NCI-H82 treated with DMSO at 0.1 percent for 48 hours (cell line): ENCODE data around the gene SPPL2A.

Source experiments
- DNase-seq: peaks from one replicate; lab custom pipeline; 2025; ENCODE audit not compliant: unreplicated experiment; lab: John Stamatoyannopoulos, UW

Gene SPPL2A

DNA sequence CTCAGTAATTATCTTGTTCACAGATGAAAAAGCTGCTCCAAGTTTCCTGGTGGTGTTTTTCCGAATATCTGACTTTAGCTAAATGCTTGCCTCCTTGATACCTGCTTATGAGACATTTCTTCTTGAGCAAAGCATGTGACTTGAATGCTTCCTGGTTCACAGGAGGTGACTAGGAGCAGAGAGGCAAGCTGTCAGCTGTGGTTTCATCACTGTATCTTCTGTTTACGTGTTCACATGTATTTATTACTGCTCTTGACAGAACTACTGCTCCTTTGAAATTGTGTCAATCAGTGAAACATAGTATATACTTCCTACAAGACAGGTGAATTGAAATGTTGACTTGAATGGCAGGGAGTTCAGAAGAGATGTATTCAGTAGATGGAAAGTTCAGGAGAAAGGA lies 8.9 kb upstream of the SPPL2A start:
- no peak for DNase-seq

DNA sequence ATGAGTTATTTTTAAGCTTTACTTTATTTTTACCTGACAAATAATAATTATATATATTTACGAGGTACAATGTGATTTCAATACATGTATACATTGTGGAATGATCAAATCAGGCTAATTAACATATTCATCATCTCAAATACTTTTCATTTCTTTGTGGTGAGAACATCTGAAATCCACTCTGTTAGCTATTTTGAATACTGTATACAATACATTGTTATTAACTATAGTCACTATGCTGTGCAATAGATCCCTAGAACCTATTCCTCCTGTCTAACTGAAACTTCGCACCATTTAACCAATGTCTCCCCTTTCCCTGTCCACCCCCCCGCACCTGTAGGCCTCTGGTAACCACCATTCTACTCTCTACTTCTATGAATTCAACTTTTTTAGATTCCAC lies 7.9 kb upstream of the SPPL2A start:
- no peak for DNase-seq

DNA sequence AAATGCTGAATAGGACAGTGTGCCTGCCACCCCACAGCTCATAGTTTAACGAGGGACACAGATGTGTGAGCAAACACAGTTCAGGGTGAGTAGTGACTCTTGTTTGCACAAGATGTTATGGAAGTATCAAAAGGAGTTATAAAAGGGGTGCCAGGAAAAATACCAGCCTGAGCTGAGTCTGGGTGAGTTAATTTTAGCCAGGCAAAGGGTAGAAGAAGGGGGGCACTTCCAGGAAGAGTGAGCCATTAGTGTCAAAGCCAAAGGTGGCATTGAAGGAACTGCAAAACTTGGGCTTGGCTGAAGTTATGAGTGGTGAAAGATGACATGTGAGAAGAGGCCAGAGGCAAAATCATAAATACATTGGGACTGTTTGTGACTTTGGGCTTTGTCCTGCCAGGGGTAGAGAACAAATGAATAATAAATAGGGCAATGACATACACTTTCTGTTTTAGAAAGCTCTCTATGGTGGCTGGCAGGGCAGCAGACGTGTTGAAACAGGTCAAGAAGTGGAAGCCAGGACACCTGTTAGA lies 1.9 kb upstream of the SPPL2A start:
- DNase-seq: no peak

DNA sequence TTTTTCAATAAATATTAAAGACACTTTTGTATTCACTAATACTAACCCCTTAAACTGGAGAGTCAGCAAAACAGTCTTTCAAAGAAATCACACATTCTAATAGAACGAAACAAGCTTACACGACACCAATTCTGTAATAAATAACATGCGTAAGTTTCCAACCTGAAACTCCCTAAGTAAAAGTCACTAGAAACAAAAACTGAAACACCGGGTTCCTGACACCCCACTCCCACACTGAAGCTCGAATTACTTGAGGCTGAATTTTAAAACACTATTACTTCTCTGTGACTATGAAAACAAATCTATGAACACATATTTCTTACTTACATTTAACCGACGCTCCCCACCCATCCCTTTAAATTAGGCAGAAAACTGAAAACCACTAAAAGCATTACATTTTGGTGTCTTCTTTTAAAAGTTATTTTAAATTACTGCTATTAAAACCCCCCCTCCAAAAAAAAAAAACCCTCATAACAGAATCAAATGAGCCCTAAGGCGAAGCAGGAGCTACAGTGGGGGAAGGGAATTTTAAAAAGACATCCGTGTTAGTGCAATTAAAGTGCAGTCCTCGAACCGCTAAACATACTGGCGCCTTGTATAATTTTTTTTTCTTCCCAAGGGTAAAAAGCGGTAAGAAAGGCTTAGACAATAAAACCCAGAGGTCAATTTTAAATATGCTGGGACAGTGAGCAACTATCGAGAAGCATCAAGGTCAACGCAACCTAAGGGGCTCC lies 878 bp downstream of the SPPL2A start:
- no peak for DNase-seq

DNA sequence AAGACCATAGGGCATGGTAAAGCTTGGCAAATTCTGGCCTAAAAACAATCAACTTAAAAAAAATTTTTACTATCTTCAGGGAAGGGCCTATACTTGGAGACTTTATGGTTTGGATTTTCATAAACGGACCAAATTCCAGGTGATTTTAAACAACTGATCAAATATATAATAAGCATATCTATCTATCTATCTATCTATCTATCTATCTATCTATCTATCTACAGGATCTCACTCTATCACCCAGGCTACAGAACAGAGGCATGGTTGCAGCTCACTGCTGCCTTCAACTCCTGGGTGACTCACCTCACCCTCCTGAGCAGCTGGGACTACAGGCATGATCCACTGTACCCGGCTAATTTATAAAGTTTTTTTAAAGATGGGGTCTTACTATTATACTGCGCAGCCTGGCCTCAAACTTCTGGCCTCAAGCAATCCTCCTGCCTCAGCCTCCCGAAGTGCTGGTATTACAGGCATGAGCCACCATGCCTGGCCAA lies 6.7 kb downstream of the SPPL2A start:
- DNase-seq: no peak

DNA sequence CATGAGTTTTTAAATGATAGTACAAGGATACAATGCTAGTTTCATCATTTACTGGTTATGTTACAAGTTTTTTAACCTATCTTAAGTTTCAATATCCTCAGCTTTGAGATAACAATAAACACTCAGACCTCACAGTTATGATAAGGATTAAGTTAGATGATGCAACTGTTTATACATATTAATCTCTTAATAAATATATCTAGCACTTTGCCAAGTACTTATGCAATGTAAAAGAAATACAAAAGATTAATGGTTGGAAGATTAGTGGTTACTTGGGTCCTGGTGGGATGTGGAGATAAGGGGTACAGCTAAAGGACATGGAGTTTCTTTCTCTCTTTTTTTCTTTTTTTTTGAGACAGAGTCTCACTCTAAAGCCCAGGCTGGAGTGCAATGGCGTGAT lies 12.0 kb downstream of the SPPL2A start:
- no peak for DNase-seq

DNA sequence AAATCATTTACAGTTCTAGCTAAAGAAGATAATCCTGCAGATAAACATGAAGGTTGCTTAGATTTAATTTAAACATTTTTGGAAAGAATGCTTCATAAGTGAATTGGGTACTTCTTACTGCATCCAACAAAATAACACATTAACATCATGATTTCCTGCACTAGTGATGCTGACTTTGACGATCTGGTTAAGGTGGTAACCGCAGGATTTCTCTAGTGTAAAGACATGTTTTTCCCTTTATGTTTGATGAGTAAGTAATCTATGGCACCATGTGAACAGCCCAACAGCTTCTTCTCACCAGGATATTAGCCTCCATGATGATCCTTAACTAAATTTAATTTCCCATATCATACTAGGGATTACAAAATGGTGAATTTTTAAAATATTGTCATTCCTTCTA lies 14.1 kb downstream of the SPPL2A start:
- DNase-seq: no peak

DNA sequence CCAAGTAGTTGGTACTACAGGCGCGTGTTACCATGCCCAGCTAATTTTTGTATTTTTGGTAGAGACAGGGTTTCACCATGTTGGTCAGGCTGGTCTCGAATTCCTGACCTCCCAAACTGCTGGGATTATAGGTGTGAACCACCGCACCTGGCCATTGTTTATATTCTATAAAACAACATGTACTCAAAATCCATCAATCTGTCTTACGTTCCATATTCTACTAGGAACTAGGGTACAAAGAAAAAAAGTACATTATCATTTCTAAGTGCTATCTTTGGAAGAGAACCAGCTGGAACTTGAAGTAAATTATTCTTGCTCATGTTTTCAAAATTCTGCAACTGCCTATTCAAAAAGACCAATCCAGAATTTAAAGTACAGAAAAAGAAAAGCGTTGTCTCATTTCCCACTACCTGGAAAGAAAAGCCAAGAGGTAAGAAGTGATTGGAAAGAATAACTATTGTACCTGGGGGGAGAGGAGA lies 15.2 kb downstream of the SPPL2A start:
- DNase-seq: no peak

DNA sequence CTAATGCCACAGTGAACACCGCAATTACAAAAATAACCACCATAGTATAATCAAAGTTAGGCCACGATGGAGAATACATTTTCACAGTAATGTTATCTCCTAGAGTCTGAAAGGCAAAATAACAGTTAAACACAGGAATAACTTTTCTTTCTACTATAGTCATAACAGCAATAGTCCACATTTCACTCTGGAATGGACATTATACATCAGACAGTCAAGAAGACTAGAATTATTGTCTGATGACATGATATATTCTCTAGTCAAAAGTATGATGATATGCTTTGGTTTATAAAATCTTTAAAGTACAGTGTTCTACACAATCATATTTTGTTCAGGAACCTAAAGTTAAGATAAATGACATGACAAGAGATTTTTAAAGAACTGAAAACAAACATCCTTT lies 18.0 kb downstream of the SPPL2A start:
- DNase-seq: no peak

DNA sequence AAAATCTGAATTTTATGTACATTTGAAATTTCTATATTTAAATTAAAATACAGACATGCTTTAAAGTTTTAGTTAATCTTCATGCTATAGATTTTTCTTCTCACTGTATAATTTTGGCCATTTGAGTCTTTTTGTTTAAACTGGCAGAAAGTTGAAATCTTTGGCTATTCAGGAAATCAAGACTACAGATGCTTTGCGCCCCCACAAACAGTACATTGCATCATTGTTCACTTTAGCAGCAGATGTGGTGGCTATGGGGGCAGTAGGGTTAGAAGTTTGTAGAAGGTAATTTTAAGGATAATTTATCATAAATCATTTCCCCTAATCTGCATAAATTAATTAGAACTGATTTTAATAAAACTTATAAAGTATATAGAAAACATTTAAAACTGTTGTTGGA lies 20.9 kb downstream of the SPPL2A start:
- no peak for DNase-seq

DNA sequence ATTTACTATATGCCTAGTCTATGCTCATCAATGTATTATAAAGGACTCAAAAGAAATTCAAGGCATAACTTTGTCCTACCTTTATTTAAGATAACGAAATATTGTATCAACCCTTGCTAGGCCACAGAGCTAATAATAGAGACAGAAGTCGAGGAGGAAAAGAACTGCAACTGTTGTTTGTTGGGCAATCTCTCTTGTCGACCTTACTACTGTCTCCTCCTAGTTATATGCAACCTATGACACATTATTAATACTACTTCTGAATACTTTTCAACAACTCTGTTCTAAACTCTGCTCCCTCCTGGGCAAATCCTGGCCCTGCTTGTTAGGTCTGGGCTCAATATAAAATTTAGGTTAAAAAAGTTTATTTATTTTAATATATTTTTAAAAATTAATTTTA lies 24.6 kb downstream of the SPPL2A start:
- DNase-seq: no peak

DNA sequence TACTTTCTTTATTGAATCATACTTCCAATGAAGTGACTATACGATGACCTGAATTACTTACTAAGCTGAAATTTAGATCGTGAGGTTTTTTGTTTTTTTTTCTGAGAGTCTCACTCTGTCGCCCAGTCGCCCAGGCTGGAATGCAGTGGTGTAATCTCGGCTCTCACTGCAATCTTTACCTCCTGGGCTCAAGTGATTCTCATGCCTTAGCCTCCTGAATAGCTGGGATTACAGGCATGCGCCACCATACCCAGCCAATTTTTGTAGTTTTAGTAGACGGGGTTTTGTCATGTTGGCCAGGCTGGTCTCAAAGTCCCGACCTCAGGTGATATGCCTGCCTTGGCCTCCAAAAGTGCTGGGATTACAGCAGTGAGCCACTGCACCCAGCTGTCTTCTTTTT lies 28.7 kb downstream of the SPPL2A start:
- no peak for DNase-seq

DNA sequence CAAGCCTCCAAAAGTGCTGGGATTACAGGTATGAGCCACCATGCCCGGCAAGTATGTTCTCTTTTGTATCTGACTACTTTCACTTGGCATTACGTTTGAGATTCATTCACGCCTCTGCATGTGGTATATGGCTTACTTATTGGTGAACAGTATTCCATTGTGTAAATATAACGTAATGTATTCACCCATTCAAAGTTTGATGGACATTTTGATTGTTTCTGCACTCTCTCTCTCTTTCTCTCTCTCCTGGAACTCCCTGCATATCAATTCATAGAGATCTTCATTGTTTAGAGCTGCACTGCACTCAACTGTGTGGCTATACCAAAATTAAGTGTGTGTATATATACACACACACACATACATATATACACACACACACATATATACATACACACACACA lies 30.4 kb downstream of the SPPL2A start:
- no peak for DNase-seq

DNA sequence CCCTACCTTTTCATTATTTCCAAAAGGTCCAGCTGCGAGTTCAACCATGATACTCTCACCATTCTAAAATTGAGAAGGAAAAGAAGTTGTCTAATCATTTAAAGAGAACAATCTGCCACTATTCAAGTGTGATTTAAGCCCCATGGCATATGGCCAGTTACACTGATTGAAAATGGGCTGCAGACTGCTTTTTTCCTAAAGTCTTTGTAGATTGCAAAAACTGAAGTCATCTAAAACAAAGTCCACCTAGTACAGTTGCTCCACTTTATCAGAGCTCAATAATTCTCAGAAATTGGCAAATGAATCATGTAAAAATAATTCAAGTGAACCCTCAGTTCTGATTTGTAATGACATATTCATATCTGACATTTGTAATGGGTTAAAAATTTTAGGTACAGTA lies 39.2 kb downstream of the SPPL2A start:
- no peak for DNase-seq

DNA sequence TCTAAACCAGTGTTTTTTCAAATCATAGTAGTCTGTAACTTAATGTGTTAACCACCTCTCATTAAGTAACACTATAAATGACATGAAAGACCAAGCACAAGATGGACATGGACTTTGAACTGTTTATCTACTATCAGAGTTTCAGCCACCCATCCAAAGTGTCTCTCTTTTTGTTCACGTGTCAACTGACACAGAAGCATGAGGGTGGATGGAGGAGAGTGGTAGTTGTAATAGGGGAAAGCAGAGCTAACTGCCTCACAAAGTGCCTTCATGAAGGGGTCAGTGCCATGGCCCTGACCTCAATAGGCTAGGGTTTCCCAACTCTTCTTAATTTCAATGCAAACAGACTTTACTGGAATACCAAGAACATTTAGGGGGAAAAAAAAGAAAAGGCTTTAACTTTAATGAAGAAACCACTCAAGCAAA lies 46.8 kb downstream of the SPPL2A start:
- no peak for DNase-seq

DNA sequence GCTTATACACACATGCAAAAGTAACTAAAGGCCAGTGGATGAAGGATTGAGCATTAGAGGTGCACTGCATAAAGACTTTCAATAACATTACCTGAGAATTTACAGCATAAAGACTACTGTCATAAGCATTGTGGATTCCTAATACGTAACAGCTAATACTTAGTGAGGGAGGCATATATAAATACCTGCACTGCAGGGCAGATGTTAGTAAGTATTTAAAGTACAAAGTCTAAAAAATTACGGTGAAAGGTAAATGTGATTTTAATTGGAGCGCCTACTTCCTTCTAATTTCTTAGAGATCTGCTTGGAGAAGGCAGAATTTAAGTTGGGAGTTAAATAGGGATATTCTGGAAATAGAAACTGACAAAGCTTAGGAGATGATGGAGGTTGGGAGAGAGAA lies 53.5 kb downstream of the SPPL2A start:
- no peak for DNase-seq

DNA sequence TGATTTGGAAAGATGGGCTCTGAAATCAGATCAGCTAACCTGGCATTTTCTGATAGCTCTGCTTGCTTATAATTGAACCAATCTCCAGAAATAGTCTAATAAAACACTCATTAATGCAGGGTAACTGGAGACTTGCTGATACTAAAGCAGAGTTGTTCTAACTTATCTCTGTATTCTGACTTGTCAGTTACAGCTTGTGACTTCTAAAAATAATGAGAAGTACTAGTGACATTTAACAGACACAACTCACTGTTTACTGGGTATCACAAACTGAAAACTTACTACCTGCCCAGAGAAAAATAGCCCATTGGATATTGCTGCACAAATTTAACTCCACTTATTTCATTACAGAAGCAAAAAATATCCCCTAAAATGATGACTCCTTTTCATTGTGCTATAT lies 54.9 kb downstream of the SPPL2A start:
- no peak for DNase-seq

DNA sequence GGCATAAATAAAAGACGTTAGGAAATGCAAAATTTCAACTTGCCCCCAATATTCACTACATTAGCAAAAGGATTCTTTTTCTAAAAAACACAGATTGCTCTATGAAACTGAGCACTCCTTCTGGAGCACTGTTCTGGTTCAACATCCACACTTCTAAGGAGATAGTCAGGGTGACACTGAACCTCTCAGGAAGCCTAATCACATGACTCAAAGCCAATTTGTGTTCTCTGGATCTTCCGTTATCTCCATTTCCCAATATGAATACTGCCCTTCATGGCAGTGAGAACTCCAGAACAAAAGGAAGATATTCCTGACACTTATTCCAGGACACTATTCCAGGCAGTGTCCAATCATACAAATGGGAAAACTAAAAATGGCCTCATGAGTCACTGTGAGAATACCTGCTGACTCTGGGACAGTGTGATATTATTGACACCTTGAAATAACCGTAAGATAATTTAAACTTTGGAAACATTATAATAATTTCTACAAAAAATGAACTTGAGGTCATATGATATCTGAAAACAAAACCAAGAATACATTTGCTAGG lies 57.6 kb downstream of the SPPL2A start:
- DNase-seq: no peak

DNA sequence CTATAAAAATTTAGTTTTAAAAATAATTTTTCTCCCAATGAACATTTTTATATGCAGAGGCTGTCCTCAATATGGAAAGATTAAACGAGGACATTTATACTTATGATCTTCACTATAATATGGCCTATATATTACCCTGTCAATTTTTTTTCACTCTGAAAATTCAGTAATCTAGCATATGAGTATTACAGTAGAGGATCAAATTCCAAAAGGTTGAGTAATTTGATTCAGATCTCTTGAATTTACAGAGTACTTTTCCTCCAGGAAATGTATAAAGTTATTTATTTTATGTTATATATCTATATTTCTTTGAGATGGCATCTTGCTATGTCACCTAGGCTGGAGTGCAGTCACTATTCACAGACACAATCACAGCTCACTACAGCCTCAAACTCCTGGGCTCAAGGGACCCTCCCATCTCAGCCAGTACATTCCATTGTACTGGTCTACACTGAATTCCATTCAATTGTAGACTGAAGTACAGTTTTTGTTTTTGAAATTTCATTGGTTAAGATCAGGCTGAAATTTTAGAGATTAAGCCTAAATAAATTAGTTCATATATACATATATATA lies 62.7 kb downstream of the SPPL2A start:
- no peak for DNase-seq

DNA sequence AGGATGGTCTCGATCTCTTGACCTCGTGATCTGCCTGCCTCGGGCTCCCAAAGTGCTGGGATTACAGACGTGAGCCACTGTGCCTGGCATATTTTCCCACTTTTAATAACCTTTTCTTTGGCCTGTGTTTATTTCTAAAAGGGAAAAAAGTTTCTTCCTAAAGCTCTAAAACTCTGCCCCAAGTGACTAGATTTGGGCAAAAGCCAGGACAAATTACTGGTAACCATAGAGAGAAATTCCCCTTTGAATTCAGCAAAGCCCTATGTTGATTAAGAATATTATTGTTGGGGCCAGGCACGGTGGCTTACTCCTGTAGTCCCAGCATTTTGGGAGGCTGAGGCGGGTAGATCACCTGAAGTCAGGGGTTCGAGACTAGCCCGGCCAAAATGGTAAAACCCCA lies 67.4 kb downstream of the SPPL2A start:
- DNase-seq: no peak

DNA sequence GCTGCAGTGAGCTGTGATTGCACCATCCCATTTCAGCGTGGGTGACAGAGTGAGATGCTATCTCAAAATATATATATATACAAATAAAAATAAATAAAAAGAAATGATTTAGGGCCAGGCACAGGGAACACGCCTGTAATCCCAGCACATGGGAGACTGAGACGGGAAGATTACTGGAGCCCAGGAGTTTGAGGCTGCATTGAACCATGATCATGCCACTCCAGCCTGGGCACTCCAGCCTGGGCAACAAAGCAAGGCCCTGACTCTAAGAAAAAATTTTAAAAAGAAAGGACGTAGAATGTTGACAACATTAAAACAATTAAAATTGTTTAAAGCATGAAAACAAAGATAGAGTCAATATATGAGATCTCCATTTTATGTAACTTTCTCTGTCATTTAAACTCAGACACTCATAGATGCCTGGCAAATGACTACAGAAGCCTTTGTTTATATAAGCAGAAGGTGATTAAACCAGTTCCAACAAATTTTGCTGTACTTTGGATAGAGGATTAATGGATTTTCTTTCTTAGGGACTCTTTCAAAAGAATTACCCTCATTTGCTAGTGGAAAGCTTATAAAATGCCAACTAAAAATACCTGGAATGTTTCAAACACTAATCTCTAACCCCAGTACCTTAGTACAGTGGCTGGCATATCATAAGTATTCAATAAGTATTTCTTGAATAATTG lies 68.3 kb downstream of the SPPL2A start:
- DNase-seq: no peak
